ENCODE results near the gene LY6G6D.
A peak's percentile ranks its signal among the peaks of the same experiment; 100 is the strongest.

The LY6G6D gene

DNA sequence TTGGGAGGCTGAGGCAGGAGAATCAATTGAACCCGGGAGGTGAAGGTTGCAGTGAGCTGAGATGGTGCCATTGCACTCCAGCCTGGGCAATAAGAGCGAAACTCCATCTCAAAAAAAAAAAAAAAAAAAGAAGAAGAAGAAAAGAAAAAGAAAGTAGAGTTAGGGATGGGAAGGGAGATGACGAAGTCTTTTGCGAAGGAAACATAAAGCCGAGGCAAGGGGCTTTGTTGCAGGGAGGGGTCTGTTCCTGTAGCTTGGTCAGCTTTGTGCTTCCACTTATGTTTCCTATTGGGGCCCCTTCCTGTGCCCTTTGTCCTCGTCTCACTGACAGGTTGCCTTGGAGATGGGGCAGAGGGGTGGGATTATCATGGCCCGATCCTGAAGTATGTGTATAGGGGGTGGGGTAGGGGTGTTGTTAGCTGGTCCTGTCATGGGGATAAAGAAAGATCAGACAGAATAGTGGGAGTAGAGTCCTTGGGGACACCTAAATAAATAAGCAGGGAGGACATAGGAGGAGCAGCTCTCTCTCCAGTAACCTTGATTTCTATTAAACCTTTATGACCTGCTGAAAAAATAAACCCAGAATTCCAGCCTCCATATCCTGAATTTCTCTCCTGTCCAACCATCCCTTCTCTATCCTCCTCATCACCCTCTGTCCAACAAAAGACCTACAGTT lies 22.3 kb downstream of the LY6G6D start:
- no peak for DNase-seq

DNA sequence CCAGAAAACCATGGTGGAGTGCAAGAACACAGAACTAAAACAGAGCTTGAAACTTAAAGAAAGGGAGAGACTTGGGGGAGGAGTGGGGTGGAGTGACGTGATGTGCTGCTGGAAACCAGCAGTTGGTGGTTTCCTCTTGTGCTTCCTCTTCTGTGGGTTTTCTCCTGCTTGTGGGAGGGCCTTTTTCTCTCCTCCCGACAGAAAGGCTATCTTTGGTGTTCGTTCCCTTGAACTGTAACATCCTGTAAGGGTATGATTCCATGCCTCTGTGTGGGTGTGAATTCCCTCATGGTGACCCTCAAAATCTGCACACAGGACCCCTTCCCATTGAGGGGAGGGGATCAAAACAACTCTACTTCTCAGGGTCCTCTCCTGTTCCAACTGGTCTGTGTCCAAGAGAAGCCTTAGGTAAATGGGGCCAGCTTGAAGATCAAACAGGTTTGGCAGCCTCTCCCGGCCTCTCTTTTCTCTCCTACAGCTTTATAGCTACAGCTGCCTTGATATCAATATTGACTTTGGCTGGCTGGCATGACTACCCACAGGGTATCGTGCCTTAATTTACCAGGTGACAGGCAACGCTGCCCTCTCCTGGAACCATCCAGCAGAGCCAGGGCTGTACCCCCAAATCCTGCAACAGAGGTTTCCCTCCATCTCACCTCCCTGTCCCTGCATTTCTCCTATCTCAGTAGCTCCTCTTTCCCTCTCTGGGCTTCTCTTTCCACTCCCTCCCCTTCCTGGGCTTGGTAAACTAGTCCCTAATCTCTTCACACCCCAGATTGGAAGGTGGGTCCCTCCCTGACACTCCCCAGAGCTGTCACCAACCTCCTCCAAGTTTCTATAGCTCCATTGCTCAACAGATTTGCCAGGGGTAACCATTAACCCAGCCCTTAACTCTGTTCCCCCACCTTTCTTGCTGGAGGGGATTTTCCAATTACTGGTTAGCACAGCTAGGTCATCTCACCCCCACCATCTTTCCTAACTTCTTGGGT lies 23.1 kb downstream of the LY6G6D start:
- DNase-seq = peak; percentile 79

DNA sequence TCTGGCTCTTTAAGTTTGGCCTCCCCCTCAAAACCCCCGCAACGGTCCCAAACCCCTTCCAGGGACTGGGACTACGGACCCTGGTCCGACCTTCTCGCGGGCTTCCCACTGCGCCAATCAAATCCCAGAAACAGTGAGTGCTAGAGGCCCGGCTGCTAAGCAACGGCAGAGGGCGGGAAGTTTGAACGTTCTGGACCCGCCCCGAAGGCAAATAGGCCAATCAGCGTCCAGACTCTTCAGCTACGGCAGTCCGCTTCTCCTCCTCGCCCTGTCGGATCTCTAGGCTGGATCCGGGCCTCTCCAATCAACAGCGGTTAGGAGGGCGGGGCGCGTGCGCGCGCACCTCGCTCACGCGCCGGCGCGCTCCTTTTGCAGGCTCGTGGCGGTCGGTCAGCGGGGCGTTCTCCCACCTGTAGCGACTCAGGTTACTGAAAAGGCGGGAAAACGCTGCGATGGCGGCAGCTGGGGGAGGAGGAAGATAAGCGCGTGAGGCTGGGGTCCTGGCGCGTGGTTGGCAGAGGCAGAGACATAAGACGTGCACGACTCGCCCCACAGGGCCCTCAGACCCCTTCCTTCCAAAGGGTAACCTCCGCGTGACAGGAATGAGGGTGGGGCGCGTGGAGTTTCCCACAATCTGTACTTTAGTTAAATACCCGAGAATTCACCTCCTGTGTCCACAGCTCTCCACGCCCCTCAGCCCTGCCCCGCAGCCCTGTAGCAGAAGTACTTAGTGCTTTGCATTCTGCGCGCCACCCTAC lies 24.7 kb downstream of the LY6G6D start, which contains the start of gene MSH5:
Gene MSH5 (plus strand): TSS at position 367 of the 758 bp plus-strand sequence. CDS start 462 bp downstream, outside the sequence.
- DNase-seq = peak; percentile 100

DNA sequence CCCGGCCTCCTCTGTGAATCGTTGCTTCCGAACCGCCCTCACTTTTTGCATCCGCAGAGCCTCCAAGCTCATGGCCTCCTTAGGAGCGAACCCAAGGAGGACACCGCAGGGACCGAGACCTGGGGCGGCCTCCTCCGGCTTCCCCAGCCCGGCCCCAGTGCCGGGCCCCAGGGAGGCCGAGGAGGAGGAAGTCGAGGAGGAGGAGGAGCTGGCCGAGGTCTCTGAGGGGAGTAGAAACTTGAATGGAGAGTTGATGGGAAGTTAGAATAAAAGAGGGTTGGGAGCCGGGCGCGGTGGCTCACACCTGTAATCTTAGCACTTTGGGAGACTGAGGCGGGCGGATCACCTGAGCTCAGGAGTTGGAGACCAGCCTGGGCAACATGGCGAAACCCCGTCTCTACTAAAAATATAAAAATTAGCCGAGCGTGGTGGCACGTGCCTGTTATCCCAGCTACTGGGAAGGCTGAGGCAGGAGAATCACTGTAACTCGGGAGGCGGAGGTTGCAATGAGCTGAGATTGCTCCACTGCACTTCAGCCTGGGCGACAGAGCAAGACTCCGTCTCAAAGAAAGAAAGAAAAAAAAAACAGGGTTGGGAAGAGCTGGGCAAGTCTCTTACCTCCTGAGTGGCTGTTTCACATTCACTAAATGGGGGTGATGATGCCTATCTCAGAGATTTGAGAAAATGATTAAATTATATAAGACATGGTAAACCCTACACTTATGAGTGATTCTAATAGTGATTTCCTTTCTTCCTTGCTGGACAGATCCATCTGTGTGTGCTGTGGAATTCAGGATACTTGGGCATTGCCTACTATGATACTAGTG lies 25.5 kb downstream of the LY6G6D start:
- no peak for DNase-seq

DNA sequence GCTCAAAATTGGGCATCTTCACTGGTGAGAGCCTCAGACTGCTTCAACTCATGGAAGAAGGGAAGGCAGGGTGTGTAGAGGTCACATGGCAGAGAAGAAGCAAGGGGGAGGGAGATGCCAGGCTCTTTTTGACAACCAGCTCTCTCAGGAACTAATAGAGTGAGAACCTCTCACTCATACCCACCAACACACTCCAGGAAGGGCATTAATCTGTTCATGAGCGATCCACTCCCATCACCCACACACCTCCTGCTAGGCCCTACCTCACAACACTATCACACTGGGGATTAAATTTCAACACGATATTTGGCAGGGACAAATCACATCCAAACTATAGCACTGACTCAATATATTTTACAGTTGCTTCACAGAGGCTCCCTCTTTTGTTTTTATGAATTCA lies 26.7 kb downstream of the LY6G6D start:
- no peak for DNase-seq

DNA sequence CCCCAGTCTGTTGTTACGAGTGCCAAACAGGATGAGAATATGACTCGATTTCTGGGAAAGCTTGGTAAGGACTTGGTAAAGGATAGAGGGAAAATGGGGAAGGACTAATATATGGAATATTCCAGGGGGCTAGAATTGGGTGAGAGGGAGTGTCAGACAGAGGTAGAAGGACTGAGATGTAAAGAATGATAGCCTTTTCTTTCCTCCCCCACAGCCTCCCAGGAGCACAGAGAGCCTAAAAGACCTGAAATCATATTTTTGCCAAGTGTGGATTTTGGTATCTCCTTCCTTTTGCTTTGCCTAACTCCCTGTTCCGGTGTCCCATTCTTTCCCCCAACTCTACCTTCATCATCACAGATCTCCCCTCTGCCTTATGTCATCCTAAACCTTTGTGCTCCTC lies 27.7 kb downstream of the LY6G6D start:
- no peak for DNase-seq

DNA sequence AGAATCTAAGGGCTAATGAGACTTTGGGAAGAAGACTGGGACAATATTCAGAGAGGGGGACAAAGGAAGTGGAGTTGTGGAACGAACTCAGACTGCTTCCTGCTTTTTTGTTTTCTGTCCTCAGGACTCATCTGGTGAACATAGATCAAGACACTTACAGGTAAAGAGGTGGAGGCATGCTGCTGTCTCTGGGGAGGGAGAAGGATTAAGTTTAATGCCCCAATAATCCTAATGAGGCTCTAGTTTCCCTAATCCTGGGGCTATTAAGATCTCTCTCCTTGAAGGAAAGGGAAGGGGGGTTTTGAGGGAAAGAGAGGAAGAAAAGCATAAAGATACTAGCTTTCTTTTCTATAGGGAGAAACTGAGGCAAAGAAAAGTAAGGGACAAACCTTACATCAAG lies 29.3 kb downstream of the LY6G6D start:
- DNase-seq = no peak

DNA sequence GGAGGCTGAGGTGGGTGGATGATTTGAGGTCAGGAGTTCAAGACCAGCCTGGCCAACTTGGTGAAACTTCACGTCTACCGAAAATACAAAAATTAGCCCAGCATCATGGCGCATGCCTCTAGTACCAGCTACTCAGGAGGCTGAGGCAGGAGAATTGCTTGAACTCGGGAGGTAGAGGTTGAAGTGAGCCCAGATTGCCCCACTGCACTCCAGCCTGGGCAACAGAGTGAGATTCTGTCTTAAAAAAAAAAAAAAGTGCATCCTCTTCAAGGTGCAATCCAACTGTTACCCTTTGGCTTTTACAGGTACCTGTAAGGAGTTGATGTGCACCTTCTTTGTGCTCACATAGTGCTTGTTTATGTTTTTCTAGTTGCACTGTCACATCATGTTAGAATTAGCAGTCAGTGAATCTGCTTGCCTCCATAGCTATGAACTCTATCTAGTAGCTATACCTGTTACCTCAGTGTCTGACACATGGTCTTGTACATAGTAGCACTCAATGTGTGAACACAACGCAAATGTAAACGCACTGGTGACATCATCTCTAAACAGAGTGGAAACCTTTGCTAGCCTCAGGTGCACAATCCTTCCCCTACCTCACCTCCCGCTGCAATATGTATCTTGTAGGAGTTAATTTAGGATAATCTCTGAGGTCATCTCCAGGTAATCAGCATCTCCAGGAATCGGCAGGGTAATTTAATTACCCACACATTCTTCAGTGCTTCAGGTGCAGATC lies 34.3 kb downstream of the LY6G6D start:
- DNase-seq = no peak

DNA sequence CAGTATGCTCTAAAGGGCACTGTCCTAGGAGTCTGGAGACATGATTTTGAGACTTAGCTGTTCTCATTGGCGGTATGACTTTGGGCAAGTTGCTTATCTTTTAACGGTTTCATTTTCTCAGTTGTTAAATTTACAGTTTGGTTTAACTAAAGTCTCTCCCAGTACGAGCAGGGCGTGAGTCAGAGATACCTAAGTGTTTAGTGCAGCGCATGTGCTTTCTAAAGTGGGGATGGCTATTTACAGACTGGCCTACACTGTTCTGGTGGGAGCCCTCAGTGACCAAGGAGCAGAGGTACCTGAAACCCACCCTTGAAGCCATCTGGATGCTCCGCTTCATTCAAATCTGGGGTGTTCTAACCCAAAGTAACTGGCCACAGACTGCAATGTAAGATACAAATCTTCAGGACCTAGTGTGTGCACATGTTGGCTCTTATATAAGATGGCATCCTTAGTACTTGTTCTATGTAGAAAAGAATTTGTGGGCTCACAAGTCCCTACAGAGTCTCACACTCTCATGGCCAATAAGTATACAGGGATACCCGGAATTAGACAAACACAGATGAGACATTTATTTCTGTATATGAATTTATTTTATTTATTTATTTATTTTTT lies 35.4 kb downstream of the LY6G6D start:
- DNase-seq = no peak

DNA sequence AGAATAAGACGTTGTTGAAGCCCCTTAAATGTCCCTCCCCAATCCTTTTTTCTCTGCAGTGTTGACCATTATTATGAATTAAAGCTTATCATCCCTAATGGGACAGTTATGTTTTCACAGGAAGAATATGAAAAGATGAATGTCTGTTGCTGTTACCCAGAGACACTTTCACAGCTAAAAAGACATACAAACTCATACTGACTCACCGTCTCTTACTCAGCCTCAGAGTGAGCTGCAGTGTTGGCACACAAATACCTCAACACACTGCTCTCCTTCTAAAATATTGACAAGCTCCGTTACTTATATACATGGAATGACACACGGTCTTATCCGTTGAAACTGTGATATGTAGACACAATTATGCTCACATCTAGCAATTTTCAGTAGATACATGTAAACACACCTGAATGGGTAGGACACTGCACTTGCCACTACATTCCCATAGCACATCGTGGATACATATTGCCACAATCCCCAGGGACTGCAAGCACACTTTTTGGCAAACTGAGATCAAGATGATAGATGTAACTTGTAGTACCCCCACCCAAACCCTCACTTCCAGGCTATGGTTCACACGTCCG lies 37.7 kb downstream of the LY6G6D start:
- DNase-seq = peak; percentile 77

DNA sequence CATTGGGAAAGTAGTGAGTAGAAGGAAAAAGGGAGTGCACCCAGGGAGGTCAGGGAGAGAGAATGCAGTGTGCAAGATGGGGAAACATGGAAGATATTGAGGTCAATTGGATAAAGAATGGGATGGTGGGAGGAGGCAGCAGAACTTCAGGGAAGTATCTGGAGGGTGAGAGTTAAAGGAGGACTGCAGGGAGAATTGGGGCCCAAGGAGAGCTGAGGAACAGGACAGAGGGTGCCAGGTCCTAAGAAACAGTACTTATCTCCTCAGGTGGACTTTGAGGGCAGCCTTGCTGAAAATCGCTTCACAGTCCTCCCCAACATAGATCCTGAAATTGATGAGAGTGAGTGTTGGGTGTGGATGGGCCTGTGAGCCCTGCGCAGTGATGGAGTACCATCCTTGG lies 43.1 kb downstream of the LY6G6D start:
- no peak for DNase-seq

DNA sequence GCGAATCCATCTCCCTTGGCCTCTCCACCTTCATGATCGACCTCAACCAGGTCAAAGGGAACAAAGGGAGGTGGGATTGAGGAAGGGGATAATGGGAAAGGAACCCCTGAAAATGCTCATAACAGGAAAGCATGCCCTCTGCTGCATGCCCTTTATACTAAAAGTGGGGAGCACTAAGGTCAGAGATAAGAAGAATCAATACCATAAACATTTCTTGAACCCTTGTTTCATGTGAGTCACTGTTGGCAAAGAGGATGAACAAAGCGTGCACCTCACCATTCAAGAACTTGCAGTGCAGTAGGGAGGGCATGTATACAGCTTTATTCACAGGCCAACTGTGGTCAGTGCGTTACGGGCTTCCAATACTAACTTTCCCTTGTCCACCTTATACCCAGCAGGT lies 45.6 kb downstream of the LY6G6D start:
- no peak for DNase-seq

DNA sequence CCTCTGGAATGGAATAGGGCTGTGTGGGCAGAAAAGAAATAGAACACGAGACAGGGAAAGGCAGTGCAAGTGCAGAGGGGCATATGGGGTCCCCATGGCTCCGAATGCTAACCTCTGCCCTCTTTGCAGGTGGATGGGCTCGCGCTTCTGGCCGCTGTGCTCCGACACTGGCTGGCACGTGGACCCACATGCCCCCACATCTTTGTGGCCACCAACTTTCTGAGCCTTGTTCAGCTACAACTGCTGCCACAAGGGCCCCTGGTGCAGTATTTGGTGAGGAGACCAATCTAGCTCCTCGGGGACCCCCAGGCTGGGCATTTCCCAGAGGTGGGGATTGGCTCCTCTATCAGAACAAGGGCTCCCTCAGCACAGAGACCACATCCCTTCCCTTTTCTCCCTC lies 46.2 kb downstream of the LY6G6D start:
- no peak for DNase-seq

DNA sequence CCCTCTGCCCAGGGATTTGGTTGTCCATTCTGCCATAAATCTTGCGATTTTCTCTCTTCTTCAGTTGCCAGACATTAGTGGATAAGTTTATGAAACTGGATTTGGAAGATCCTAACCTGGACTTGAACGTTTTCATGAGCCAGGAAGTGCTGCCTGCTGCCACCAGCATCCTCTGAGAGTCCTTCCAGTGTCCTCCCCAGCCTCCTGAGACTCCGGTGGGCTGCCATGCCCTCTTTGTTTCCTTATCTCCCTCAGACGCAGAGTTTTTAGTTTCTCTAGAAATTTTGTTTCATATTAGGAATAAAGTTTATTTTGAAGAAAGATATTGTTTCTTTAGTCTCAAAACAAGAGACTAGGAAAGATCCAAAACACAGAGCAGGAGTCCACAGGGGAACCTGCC lies 47.2 kb downstream of the LY6G6D start, which contains the start of gene SAPCD1:
Gene SAPCD1 (plus strand): TSS at position 301 of the 400 bp plus-strand sequence. CDS start 399 bp downstream, outside the sequence.
- no peak for DNase-seq

DNA sequence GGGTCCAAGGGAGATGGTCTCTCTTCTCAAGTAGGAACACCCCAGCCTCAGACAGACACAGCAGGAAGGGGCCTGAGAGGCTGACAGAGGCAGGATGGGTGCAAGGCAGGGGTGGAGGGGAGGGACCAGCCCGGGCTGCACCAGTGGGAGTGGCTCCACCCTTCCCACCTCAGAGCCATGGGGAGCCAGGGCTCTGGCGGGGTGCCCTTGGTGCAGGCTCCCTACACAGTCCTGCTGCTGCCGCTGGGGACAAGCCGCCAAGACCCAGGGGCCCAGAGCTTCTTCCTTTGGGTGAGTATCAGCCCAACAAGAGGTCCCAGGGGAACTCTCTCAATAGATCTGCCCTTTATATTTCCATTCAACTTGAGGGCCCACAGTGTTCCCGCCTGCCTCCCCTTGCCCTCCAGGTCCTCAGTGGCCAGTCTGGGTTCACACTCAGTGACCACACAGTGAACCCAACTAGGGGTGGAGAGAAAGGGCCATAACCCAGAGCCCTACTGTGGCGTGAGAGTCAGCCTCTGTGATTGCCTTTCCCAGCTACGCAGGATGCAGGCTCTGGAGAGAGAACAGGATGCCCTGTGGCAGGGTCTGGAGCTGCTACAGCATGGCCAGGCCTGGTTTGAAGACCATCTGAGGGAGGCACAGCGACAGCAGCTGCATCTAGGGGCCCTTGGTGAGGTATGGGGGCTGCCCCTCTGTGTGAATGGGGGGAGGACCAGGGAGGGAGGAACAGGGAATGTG lies 47.9 kb downstream of the LY6G6D start:
- DNase-seq = no peak

DNA sequence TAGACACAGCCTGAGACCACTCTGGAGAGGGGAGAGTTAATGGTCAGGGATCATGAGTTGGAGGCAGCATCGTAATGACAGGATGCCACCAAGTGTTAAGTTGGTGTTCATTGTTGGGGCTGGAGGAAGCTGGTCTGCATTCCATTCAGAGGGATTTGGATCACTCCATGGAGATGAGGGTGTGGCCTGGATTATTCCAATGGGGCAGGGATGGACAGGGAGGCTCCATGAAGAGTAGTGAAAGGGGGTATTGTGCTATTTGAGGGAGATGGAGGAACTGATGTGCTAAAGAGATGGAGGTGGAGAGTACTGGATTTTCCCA lies 48.4 kb downstream of the LY6G6D start:
- DNase-seq = no peak

DNA sequence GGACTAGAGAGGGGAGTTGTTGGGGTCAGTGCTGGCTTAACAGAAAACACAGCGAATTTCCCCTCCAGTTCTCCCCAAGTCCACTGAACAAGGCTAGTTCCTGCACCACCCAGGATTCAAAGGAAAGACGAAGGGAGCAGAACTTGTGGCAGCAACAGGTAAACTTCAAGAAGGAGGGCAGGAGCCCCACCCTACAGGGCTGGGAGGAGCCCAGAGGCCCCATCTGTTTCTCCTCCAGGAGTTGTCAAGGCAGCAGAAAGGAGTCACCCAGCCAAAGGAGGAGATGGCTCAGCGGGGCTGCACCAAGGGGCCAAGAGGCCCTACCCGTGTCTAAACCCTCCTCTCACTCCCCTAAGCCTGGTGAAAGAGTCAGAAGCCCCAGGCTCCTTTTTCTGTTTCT lies 49.0 kb downstream of the LY6G6D start:
- DNase-seq = no peak

DNA sequence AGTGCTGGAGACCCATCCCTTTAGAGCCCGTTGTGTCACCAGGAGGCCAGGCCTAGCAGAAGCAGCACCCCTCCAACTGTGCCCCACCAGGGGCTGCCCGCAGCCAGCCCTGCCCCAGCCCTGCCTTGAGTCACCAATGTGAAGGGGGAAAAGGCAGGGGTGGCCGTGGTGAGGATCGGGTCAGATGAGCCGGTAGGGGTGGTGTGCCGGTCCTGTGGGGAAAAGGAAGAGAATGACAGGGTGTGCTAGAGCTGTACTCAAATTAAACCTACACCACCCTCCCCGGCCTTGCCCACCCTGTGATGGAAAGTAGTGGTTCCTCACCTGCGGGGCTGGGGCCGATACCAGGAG lies 50.4 kb downstream of the LY6G6D start:
- no peak for DNase-seq

DNA sequence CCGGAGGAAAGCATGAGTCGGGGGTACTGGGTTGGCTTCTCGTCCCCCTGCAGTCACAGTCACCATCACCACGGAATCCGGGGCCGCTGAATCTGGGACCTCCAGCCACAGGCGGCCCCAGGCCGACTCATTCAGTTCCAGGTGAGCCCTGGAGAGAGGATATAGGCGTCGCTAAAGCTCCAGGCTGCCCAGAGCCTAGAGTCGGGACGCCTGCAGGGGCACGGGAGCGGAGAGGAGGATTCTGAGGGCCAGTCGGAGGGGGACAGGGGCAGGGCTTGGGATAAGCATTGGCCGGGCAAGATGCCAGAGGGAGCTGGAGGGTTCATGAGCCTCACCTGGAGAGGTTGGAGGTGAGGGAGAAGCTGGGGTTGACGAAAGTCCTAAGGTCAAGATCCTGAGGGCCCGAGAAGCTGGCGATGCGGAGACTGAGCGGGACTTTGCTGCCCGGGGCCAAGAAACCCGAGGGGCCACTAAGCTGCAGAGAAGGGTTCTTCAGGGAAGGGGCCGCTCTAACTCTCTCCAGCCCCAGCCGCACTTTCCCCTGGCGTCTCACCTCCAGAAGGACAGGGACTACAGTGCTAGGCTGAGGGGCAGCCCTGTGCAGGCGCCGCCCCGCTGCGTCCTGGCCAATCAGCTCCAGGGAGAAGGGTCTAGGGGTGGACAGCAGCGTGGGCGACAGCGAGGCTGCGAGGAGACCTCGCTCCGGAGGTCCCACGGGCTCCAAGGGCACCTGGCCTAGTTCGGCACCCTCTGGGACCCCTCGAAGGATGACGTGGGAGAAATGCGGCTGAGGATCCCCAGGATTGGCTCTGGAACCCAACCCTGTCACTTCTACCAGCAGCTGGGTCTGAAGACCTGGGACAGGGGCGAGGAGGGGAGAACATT lies 51.0 kb downstream of the LY6G6D start:
- DNase-seq = no peak

All from kidney glomerular epithelial cell (primary cell).